ENCODE measurements around the gene RNF181. TPM values are rescaled to one million over a fixed set of nuclear protein-coding genes. Genes with fewer than 3 reads are reported as not detected.

RNF181 gene
- total and polyA plus RNA-seq, 2 of the 13 experiments (the other 11 are each of a cell fraction or from before 2014, with no cell fraction given): 224 to 578 TPM

DNA sequence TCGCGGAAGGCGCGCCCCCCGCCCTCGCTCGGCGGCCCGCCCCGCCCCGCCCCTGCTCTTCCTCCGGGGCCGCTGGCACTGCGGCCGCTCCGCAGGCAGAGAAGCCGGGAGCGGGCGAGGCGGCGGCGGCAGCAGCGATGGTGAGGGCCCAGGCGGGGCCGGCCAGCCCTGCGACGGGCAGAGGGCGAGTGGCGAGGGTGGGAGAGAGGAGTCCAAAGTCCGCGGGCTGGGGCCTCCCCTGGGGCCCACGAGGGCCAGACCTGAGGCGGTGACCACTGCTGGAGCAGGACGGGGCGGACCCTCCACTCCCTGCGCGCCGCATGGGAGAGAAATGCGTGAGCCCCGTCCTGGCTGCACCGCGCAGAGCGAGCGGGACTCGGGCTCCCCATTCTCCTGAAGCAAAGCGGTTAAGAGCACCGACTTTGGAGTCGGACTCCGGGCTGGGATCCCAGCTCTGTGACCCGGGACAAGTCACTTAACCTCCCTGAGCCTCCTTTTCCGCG, 11.1 kb upstream of the RNF181 start, which contains the start of gene VAMP5 (continued):
- peak; percentile 37; the same call in 1 of the 2 replicates for TF ChIP-seq GLMP (CRISPR knock-in tag; IDR thresholded peaks at IDR 0.05; ENCODE audit: borderline replicate concordance)
- TF ChIP-seq, protein P1, sequence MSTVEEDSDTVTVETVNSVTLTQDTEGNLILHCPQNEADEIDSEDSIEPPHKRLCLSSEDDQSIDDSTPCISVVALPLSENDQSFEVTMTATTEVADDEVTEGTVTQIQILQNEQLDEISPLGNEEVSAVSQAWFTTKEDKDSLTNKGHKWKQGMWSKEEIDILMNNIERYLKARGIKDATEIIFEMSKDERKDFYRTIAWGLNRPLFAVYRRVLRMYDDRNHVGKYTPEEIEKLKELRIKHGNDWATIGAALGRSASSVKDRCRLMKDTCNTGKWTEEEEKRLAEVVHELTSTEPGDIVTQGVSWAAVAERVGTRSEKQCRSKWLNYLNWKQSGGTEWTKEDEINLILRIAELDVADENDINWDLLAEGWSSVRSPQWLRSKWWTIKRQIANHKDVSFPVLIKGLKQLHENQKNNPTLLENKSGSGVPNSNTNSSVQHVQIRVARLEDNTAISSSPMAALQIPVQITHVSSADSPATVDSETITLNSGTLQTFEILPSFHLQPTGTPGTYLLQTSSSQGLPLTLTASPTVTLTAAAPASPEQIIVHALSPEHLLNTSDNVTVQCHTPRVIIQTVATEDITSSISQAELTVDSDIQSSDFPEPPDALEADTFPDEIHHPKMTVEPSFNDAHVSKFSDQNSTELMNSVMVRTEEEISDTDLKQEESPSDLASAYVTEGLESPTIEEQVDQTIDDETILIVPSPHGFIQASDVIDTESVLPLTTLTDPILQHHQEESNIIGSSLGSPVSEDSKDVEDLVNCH (CRISPR knock-in tag; IDR thresholded peaks at IDR 0.05): no peak
- TF ChIP-seq TP53 (CRISPR knock-in tag; conservative IDR thresholded peaks at IDR 0.05): no peak
- peak; percentile 58; the same call in 1 of the 2 replicates for TF ChIP-seq FOXO1 (CRISPR knock-in tag; IDR thresholded peaks at IDR 0.05)
- peak; percentile 48; the same call in 1 of the 2 replicates for TF ChIP-seq IRF2 (CRISPR knock-in tag; IDR thresholded peaks at IDR 0.05)
- TF ChIP-seq PHF8 (CRISPR knock-in tag; IDR thresholded peaks at IDR 0.05): peak; percentile 77
- TF ChIP-seq, protein P2, sequence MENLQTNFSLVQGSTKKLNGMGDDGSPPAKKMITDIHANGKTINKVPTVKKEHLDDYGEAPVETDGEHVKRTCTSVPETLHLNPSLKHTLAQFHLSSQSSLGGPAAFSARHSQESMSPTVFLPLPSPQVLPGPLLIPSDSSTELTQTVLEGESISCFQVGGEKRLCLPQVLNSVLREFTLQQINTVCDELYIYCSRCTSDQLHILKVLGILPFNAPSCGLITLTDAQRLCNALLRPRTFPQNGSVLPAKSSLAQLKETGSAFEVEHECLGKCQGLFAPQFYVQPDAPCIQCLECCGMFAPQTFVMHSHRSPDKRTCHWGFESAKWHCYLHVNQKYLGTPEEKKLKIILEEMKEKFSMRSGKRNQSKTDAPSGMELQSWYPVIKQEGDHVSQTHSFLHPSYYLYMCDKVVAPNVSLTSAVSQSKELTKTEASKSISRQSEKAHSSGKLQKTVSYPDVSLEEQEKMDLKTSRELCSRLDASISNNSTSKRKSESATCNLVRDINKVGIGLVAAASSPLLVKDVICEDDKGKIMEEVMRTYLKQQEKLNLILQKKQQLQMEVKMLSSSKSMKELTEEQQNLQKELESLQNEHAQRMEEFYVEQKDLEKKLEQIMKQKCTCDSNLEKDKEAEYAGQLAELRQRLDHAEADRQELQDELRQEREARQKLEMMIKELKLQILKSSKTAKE (CRISPR knock-in tag; IDR thresholded peaks at IDR 0.05; ENCODE audit: borderline replicate concordance): peak; percentile 77; the same call in 1 of the 2 replicates
- peak; percentile 80 for TF ChIP-seq MED8 (CRISPR knock-in tag; IDR thresholded peaks at IDR 0.05; ENCODE audit: insufficient replicate concordance)
- peak; percentile 64; the same call in 1 of the 2 replicates for TF ChIP-seq HOXA9 (CRISPR knock-in tag; IDR thresholded peaks at IDR 0.05; ENCODE audit: borderline replicate concordance)
- peak; percentile 25; the same call in 1 of the 2 replicates for TF ChIP-seq ZNF256 (CRISPR knock-in tag; conservative IDR thresholded peaks at IDR 0.05)
- TF ChIP-seq MIXL1 (CRISPR knock-in tag; IDR thresholded peaks at IDR 0.05): 0 out of 2 replicates have a peak, but pooled peaks have one; percentile 3
- no peak for TF ChIP-seq PHF21A (CRISPR knock-in tag; IDR thresholded peaks at IDR 0.05)
- peak; percentile 83; the same call in 1 of the 2 replicates for TF ChIP-seq ZNF510 (CRISPR knock-in tag; IDR thresholded peaks at IDR 0.05; ENCODE audit: low read depth)
- TF ChIP-seq U2AF2 (IDR thresholded peaks at IDR 0.05; ENCODE audit: low read depth, low read length): no peak
- 0 out of 2 replicates have a peak, but pooled peaks have one; percentile 55 for TF ChIP-seq ELF3 (CRISPR knock-in tag; IDR thresholded peaks at IDR 0.05)
- TF ChIP-seq ZFP62 (CRISPR knock-in tag; IDR thresholded peaks at IDR 0.05): no peak
- peak; percentile 100 for TF ChIP-seq ZNF746 (CRISPR knock-in tag; IDR thresholded peaks at IDR 0.05)
- no peak for TF ChIP-seq RAD51 (IDR thresholded peaks at IDR 0.05; ENCODE audit: borderline replicate concordance)
- TF ChIP-seq RNF219 (CRISPR knock-in tag; IDR thresholded peaks at IDR 0.05): no peak; the same call in 1 of the 2 replicates
- TF ChIP-seq MBNL3 (CRISPR knock-in tag; conservative IDR thresholded peaks at IDR 0.05): 0 out of 2 replicates have a peak, but pooled peaks have one; percentile 89
- peak; percentile 57; the same call in 1 of the 2 replicates for TF ChIP-seq NCOA2 (CRISPR knock-in tag; IDR thresholded peaks at IDR 0.05)
- peak; percentile 60 for TF ChIP-seq POGZ (CRISPR knock-in tag; IDR thresholded peaks at IDR 0.05)
- peak; percentile 92 for TF ChIP-seq MTF2 (CRISPR knock-in tag; IDR thresholded peaks at IDR 0.05; ENCODE audit: borderline replicate concordance)
- peak; percentile 88 for TF ChIP-seq ARNTL (CRISPR knock-in tag; IDR thresholded peaks at IDR 0.05)
